OCI-LY7 (cell line): ENCODE data around the gene MACROH2A1. TPM values are rescaled to one million over a fixed set of nuclear protein-coding genes. Genes with fewer than 3 reads are reported as not detected.

ENCODE experiments used
- BruUV-seq: library from RNA; stranded (reverse); fragments of 400-500 nt; replicated peaks from 2 replicates; lab custom pipeline; 2021; lab: Mats Ljungman, UMichigan
- CTCF ChIA-PET: fragments of 300-600 bp; sonication (Branson Sonifier 250); formaldehyde crosslinking; loops from one replicate; lab custom pipeline; 2022; ENCODE audit warnings: antibody characterized with exemption; ENCODE audit not compliant: unreplicated experiment; lab: Charles Lee
- POLR2A ChIA-PET: fragments of 300-600 bp; sonication (Branson Sonifier 250); formaldehyde crosslinking; loops from one replicate; lab custom pipeline; 2022; ENCODE audit warnings: antibody characterized with exemption; lab: Charles Lee
- DNase-seq: peaks from one replicate; pipeline ENCODE4 v3.0.0-alpha.2; 2015; ENCODE audit warnings: low spot score
- H2AFZ ChIP-seq: fragments of 200-600 bp; sonication (generic), shearing (Covaris generic); 2 replicates; pipeline ENCODE4 v1.6.1; 2014; ENCODE audit warnings: mild to moderate bottlenecking, antibody characterized with exemption, low read length, moderate library complexity
- H3K27ac ChIP-seq: fragments of 200-600 bp; sonication (generic); 2 replicates; pipeline ENCODE4 v1.5.1; 2014; ENCODE audit warnings: mixed run types, low read depth, mild to moderate bottlenecking, moderate library complexity, low read length, inconsistent platforms; ENCODE audit not compliant: poor library complexity, severe bottlenecking
- H3K36me3 ChIP-seq: fragments of 200-600 bp; sonication (generic); 2 replicates; pipeline ENCODE4 v1.6.1; 2014; ENCODE audit warnings: mild to moderate bottlenecking, antibody characterized with exemption, low read length, moderate library complexity, mixed read lengths; ENCODE audit not compliant: insufficient read depth
- H3K4me1 ChIP-seq: fragments of 200-600 bp; sonication (generic); 2 replicates; pipeline ENCODE4 v1.5.1; 2014; ENCODE audit warnings: mild to moderate bottlenecking, low read length; ENCODE audit not compliant: insufficient read depth, poor library complexity, severe bottlenecking
- H3K4me2 ChIP-seq: fragments of 200-600 bp; sonication (generic); 2 replicates; pipeline ENCODE4 v1.6.1; 2014; ENCODE audit warnings: mild to moderate bottlenecking, low read length
- H3K4me3 ChIP-seq: fragments of 200-600 bp; sonication (generic); 2 replicates; pipeline ENCODE4 v1.5.1; 2014; ENCODE audit warnings: mild to moderate bottlenecking, low read depth, low read length; ENCODE audit not compliant: poor library complexity, severe bottlenecking
- H3K79me2 ChIP-seq: fragments of 200-600 bp; sonication (generic); 2 replicates; pipeline ENCODE4 v1.6.1; 2016; ENCODE audit warnings: low read depth, mild to moderate bottlenecking, low read length, moderate library complexity, mixed read lengths; ENCODE audit not compliant: insufficient read depth
- H3K9me2 ChIP-seq: fragments of 200-600 bp; sonication (generic); 2 replicates; pipeline ENCODE4 v1.6.1; 2016; ENCODE audit warnings: mild to moderate bottlenecking, low read length, mixed read lengths; ENCODE audit not compliant: insufficient read depth
- H3K9me3 ChIP-seq: fragments of 200-600 bp; sonication (generic); 2 replicates; pipeline ENCODE4 v1.6.1; 2014; ENCODE audit warnings: mild to moderate bottlenecking, mixed run types, low read length, mixed read lengths
- H4K20me1 ChIP-seq: fragments of 200-600 bp; sonication (generic); 2 replicates; pipeline ENCODE4 v1.6.1; 2014; ENCODE audit warnings: mild to moderate bottlenecking, antibody characterized with exemption, low read length, moderate library complexity, mixed read lengths; ENCODE audit not compliant: insufficient read depth
- EZH2phosphoT487 ChIP-seq: fragments of 200-600 bp; sonication (generic); IDR thresholded peaks from 2 replicates; pipeline ENCODE4 v1.6.1; 2018; ENCODE audit warnings: low read depth, borderline replicate concordance, mild to moderate bottlenecking, mixed run types, antibody characterized with exemption, low read length, moderate library complexity, mixed read lengths
- intact Hi-C: fragments of 100-400 bp; cut with micrococcal nuclease; formaldehyde crosslinking; loops from one replicate; pipeline ENCODE4 v1.10.0; 2022; ENCODE audit not compliant: unreplicated experiment
- total RNA-seq, 2 experiments: library from RNA; depleted of rRNA in 1 of 2; stranded (reverse); fragments of >200 nt in 1 of 2; shearing (Covaris generic) in 1 of 2; gene quantifications; 2 replicates each; pipeline ENCODE4 v1.2.3, GENCODE V29; 2014 to 2022
- TF ChIP-seq, protein P1 (sequence below): fragments of 200-600 bp; sonication (generic); conservative IDR thresholded peaks from 2 replicates; pipeline ENCODE4 v1.5.1; 2014; ENCODE audit warnings: mild to moderate bottlenecking, antibody characterized with exemption, low read length, moderate library complexity, mixed read lengths

The MACROH2A1 gene
- total RNA-seq, 2 experiments from 2014 or later = 271 to 356 TPM

- TF ChIP-seq, protein P1, sequence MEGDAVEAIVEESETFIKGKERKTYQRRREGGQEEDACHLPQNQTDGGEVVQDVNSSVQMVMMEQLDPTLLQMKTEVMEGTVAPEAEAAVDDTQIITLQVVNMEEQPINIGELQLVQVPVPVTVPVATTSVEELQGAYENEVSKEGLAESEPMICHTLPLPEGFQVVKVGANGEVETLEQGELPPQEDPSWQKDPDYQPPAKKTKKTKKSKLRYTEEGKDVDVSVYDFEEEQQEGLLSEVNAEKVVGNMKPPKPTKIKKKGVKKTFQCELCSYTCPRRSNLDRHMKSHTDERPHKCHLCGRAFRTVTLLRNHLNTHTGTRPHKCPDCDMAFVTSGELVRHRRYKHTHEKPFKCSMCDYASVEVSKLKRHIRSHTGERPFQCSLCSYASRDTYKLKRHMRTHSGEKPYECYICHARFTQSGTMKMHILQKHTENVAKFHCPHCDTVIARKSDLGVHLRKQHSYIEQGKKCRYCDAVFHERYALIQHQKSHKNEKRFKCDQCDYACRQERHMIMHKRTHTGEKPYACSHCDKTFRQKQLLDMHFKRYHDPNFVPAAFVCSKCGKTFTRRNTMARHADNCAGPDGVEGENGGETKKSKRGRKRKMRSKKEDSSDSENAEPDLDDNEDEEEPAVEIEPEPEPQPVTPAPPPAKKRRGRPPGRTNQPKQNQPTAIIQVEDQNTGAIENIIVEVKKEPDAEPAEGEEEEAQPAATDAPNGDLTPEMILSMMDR = no peak
- no peak for TF ChIP-seq EZH2phosphoT487
- Histone ChIP-seq H3K4me3 (no peak overlapping the region), H3K4me1 (no peaks in the 10 kb centered on the region), H3K4me2 (no peak overlapping the region), H3K9me3 (no peaks in the 10 kb centered on the region), H3K27ac (no peak overlapping the region), H3K79me2 (no peaks in the 10 kb centered on the region), H3K9me2 (no peaks in the 10 kb centered on the region), H4K20me1 (no peaks in the 10 kb centered on the region; the same call in 1 of the 2 replicates), H3K36me3 (peaks cover 4% of the 10 kb centered on the region; the same call in 1 of the 2 replicates), H2AFZ (no peak overlapping the region)
- DNase-seq = no peak
- CTCF ChIA-PET = no interaction called here
- no TSS peak for BruUV-seq
- intact Hi-C loops = no loop called here
- POLR2A ChIA-PET = no interaction called here
Observed at GRCh38 chr5:135324897-135325650, 74.0 kb downstream of the MACROH2A1 start.

DNA sequence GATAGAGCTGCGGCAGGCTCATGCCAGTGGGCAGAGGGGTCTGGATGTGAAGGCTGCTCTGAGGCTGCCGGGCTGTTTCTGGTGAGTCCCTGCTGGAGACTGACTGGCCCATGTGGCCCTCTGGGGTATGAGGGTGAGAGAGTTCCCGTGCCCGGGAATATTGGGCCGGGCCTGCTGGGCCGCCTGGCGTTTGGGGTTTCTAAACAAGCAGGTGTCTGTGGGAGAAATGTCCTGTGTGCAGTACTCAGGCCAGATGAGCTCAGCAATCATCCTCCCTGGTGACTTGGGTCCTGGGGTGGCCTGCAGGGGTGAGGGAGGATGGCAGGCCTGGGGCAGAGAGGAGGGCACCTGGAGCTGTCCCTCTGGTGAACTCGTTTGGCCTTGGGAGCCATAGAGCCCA is 74.9 kb downstream of the MACROH2A1 start:
- TF ChIP-seq EZH2phosphoT487 = no peak
- TF ChIP-seq, protein P1 = no peak
- H3K9me3 ChIP-seq = no peaks in the 10 kb centered on the region
- H3K27ac ChIP-seq = no peak overlapping the region
- no peak overlapping the region for H2AFZ ChIP-seq
- no peaks in the 10 kb centered on the region for H4K20me1 ChIP-seq
- no peaks in the 10 kb centered on the region for H3K36me3 ChIP-seq
- H3K4me2 ChIP-seq = no peak overlapping the region
- H3K9me2 ChIP-seq = no peaks in the 10 kb centered on the region
- intact Hi-C loops = no loop called here
- POLR2A ChIA-PET = no interaction called here
- no peak overlapping the region for H3K4me3 ChIP-seq
- no peaks in the 10 kb centered on the region for H3K4me1 ChIP-seq
- H3K79me2 ChIP-seq = no peaks in the 10 kb centered on the region
- CTCF ChIA-PET = no interaction called here
- no TSS peak for BruUV-seq
- no peak for DNase-seq

- H3K27ac ChIP-seq = no peak overlapping the region
- intact Hi-C loops = no loop called here
- no peaks in the 10 kb centered on the region for H3K4me1 ChIP-seq
- H3K4me2 ChIP-seq = no peak overlapping the region
- no peaks in the 10 kb centered on the region for H3K36me3 ChIP-seq
- H3K79me2 ChIP-seq = no peaks in the 10 kb centered on the region
- ChIA-PET CTCF (no interaction called here), POLR2A (no interaction called here)
- no peak overlapping the region for H3K4me3 ChIP-seq
- H3K9me2 ChIP-seq = no peaks in the 10 kb centered on the region
- TF ChIP-seq, protein P1 = no peak
- no peak for TF ChIP-seq EZH2phosphoT487
- DNase-seq = no peak
- H3K9me3 ChIP-seq = no peaks in the 10 kb centered on the region
- no peaks in the 10 kb centered on the region for H4K20me1 ChIP-seq
- H2AFZ ChIP-seq = no peak overlapping the region
- no TSS peak for BruUV-seq
Observed at GRCh38 chr5:135323701-135324132, 75.3 kb downstream of the MACROH2A1 start.
